Ureter (tissue), 1 donor: ENCODE measurements around the gene PLCXD1. TPM values are rescaled to one million over a fixed set of nuclear protein-coding genes. Genes with fewer than 3 reads are reported as not detected.
"Not testable (repeated sequence)": the region's sequence is repeated elsewhere in the genome, so short reads cannot be mapped to it uniquely, and the experiment has no call there.

Source experiments
- DNase-seq: peaks from one replicate; pipeline ENCODE4 v3.0.0-alpha.2; 2020; ENCODE audit warnings: low spot score
- total RNA-seq: library from RNA; stranded (reverse); gene quantifications from one replicate; pipeline ENCODE4 v1.2.4, GENCODE V29; 2023
- donor health status: DM: yes; HTN: yes; CAD: no.

PLCXD1 gene
- total RNA-seq, 1 donor from 2014 or later = 15.1 TPM

- DNase-seq = peak; percentile 36
Measured at GRCh38 chrX:291411-291901, 10.3 kb downstream of the PLCXD1 start.

GRCh38 chrX:292900-293897, 12.0 kb downstream of the PLCXD1 start:
- DNase-seq = peak; percentile 32

GRCh38 chrX:295136-295535, 14.0 kb downstream of the PLCXD1 start:
- DNase-seq = peak; percentile 13

- DNase-seq = no peak
Measured at GRCh38 chrX:298993-299392, 17.8 kb downstream of the PLCXD1 start.

GRCh38 chrX:300334-300733, 19.2 kb downstream of the PLCXD1 start:
- DNase-seq = no peak

- DNase-seq = no peak
Measured at GRCh38 chrX:302975-303374, 21.8 kb downstream of the PLCXD1 start.

GRCh38 chrX:305781-306613, 24.8 kb downstream of the PLCXD1 start:
- DNase-seq = peak; percentile 17

- DNase-seq = not testable (repeated sequence)
Measured at GRCh38 chrX:306614-307251, 25.6 kb downstream of the PLCXD1 start.

- DNase-seq = peak; percentile 41
Measured at GRCh38 chrX:307261-308111, 26.3 kb downstream of the PLCXD1 start.

GRCh38 chrX:308821-309520, 27.8 kb downstream of the PLCXD1 start:
- DNase-seq = no peak

GRCh38 chrX:310621-311155, 29.5 kb downstream of the PLCXD1 start:
- no peak for DNase-seq

- DNase-seq = no peak
Measured at GRCh38 chrX:311156-312129, 30.3 kb downstream of the PLCXD1 start.

GRCh38 chrX:312621-313331, 31.6 kb downstream of the PLCXD1 start:
- DNase-seq = no peak

- DNase-seq = no peak
Measured at GRCh38 chrX:313546-313945, 32.4 kb downstream of the PLCXD1 start.

- no peak for DNase-seq
Measured at GRCh38 chrX:314049-314448, 32.9 kb downstream of the PLCXD1 start.

GRCh38 chrX:314781-315595, 33.8 kb downstream of the PLCXD1 start:
- no peak for DNase-seq
